ENCODE measurements around the gene COLGALT1.

- TF ChIP-seq CTCF (conservative IDR thresholded peaks at IDR 0.05; ENCODE audit: low read depth in 2 of 2) (no peak), POLR2AphosphoS5 (IDR thresholded peaks at IDR 0.05; ENCODE audit: low read depth) (no peak)
These were observed 5.3 kb upstream of the COLGALT1 start for GRCh38 chr19:17550076-17550667.
